ENCODE data around the gene KATNB1.
A peak's percentile ranks its signal among the peaks of the same experiment; 100 is the strongest.

Gene KATNB1

GRCh38 chr16:57759541-57760356 is 24.2 kb downstream of the KATNB1 start:
- DNase-seq: no peak

- DNase-seq: no peak
These were observed 25.0 kb downstream of the KATNB1 start for GRCh38 chr16:57760357-57761160.

- no peak for DNase-seq
These were observed 25.7 kb downstream of the KATNB1 start for GRCh38 chr16:57761301-57761700.

- no peak for DNase-seq
These were observed 26.4 kb downstream of the KATNB1 start for GRCh38 chr16:57761957-57762356.

GRCh38 chr16:57762365-57763040 is 26.9 kb downstream of the KATNB1 start:
- DNase-seq: no peak

- DNase-seq: no peak
These were observed 27.9 kb downstream of the KATNB1 start for GRCh38 chr16:57763285-57764005.

GRCh38 chr16:57764006-57764340 is 28.4 kb downstream of the KATNB1 start:
- DNase-seq: no peak

- DNase-seq: peak; percentile 26 to 34
These were observed 29.0 kb downstream of the KATNB1 start for GRCh38 chr16:57764341-57765159.

- no peak for DNase-seq
These were observed 29.7 kb downstream of the KATNB1 start for GRCh38 chr16:57765160-57765728.

- no peak for DNase-seq
These were observed 31.3 kb downstream of the KATNB1 start for GRCh38 chr16:57766714-57767348.

- DNase-seq: no peak
These were observed 34.1 kb downstream of the KATNB1 start for GRCh38 chr16:57769541-57770145.

- no peak for DNase-seq
These were observed 34.8 kb downstream of the KATNB1 start for GRCh38 chr16:57770361-57770760.

GRCh38 chr16:57771141-57771785 is 35.7 kb downstream of the KATNB1 start:
- DNase-seq: no peak

GRCh38 chr16:57773019-57773418 is 37.4 kb downstream of the KATNB1 start:
- DNase-seq: no peak

GRCh38 chr16:57773655-57774295 is 38.2 kb downstream of the KATNB1 start:
- no peak for DNase-seq

GRCh38 chr16:57774705-57775285 is 39.2 kb downstream of the KATNB1 start:
- DNase-seq: no peak

GRCh38 chr16:57775661-57776469 is 40.3 kb downstream of the KATNB1 start:
- no peak for DNase-seq

GRCh38 chr16:57778658-57779057 is 43.1 kb downstream of the KATNB1 start:
- DNase-seq: no peak

Measured in CD4-positive, alpha-beta T cell treated with Interleukin-1 beta for 1 hour (primary cell).